HepG2 (cell line): Measurements from ENCODE around the gene CCT3. TPM values are rescaled to one million over a fixed set of nuclear protein-coding genes. Genes with fewer than 3 reads are reported as not detected.
A peak's percentile ranks its signal among the peaks of the same experiment; 100 is the strongest.

Experiments used
- ASH2L ChIP-seq: fragments of 300-600, 200-600 bp; sonication (generic); IDR thresholded peaks from 2 replicates; pipeline ENCODE4 v1.7.0; 2017; ENCODE audit warnings: low read depth, mild to moderate bottlenecking, moderate library complexity, mixed read lengths, low read length; ENCODE audit not compliant: insufficient read length
- E2F2 ChIP-seq: sonication (generic); formaldehyde crosslinking; IDR thresholded peaks from 2 replicates; pipeline ENCODE4 v1.4.0; 2020; ENCODE audit warnings: missing genetic modification reagents, borderline replicate concordance
- GLI4 ChIP-seq: sonication (generic); formaldehyde crosslinking; IDR thresholded peaks from 2 replicates; pipeline ENCODE4 v1.5.1; 2020; ENCODE audit warnings: missing genetic modification reagents, mild to moderate bottlenecking, moderate library complexity, borderline replicate concordance
- HNRNPLL ChIP-seq: fragments of 200-400 bp; formaldehyde crosslinking; IDR thresholded peaks from 2 replicates; pipeline ENCODE4 v1.6.1; 2017; ENCODE audit warnings: mild to moderate bottlenecking, low read depth, low read length; ENCODE audit not compliant: poor library complexity, severe bottlenecking
- HOXA9 ChIP-seq: sonication (generic); formaldehyde crosslinking; IDR thresholded peaks from 2 replicates; pipeline ENCODE4 v1.8.1; 2022; ENCODE audit warnings: missing genetic modification reagents, mild to moderate bottlenecking, moderate library complexity, borderline replicate concordance
- JDP2 ChIP-seq: sonication (generic); formaldehyde crosslinking; IDR thresholded peaks from 2 replicates; pipeline ENCODE4 v1.8.1; 2022; ENCODE audit warnings: missing genetic modification reagents, borderline replicate concordance
- MYC ChIP-seq: sonication (generic); formaldehyde crosslinking; IDR thresholded peaks from 2 replicates; pipeline ENCODE4 v1.9.0; 2021; ENCODE audit warnings: missing genetic modification reagents, borderline replicate concordance
- NKX3-1 ChIP-seq: sonication (generic); formaldehyde crosslinking; IDR thresholded peaks from 2 replicates; pipeline ENCODE4 v1.5.0; 2020; ENCODE audit warnings: missing genetic modification reagents
- PHF5A ChIP-seq: IDR thresholded peaks from one replicate; pipeline ENCODE4 v1.6.1; 2018; ENCODE audit warnings: low read depth, missing genetic modification reagents; ENCODE audit not compliant: unreplicated experiment
- POLR2A ChIP-seq, 2 experiments: IDR thresholded peaks; 2 replicates each; pipeline ENCODE4 v1.6.1; 2011; ENCODE audit warnings: low read depth in 2 of 2, low read length in 2 of 2, mild to moderate bottlenecking in 1 of 2, moderate library complexity in 1 of 2; ENCODE audit not compliant: insufficient read depth in 1 of 2
- RBAK ChIP-seq: sonication (generic); formaldehyde crosslinking; IDR thresholded peaks from 2 replicates; pipeline ENCODE4 v1.5.1; 2020; ENCODE audit warnings: mild to moderate bottlenecking, missing genetic modification reagents
- RBFOX2 ChIP-seq: fragments of 200-400 bp; formaldehyde crosslinking; IDR thresholded peaks from 2 replicates; pipeline ENCODE4 v1.6.1; 2017; ENCODE audit warnings: low read depth, mild to moderate bottlenecking, low read length
- RXRA ChIP-seq: sonication (generic); formaldehyde crosslinking; IDR thresholded peaks from 2 replicates; pipeline ENCODE4 v1.5.1; 2020; ENCODE audit warnings: missing genetic modification reagents
- RXRB ChIP-seq: IDR thresholded peaks from 2 replicates; pipeline ENCODE4 v1.6.1; 2016; ENCODE audit warnings: borderline replicate concordance, missing genetic modification reagents, missing compliant biosample characterization
- SMAD1 ChIP-seq: sonication (generic); formaldehyde crosslinking; IDR thresholded peaks from 2 replicates; pipeline ENCODE4 v1.4.0; 2020; ENCODE audit warnings: missing genetic modification reagents, low read depth, mild to moderate bottlenecking, borderline replicate concordance
- SP4 ChIP-seq: sonication (generic); formaldehyde crosslinking; IDR thresholded peaks from 2 replicates; pipeline ENCODE4 v1.8.1; 2023; ENCODE audit warnings: mild to moderate bottlenecking, missing genetic modification reagents
- TAF1 ChIP-seq: sonication (generic); formaldehyde crosslinking; IDR thresholded peaks from 2 replicates; pipeline ENCODE4 v1.4.0; 2020; ENCODE audit warnings: missing genetic modification reagents
- TCF7 ChIP-seq: sonication (generic); IDR thresholded peaks from 2 replicates; pipeline ENCODE4 v1.6.1; 2016; ENCODE audit warnings: antibody characterized with exemption, low read depth
- YY1 ChIP-seq: IDR thresholded peaks from 2 replicates; pipeline ENCODE4 v1.6.1; 2011; ENCODE audit warnings: low read length, low read depth, moderate library complexity, mild to moderate bottlenecking; ENCODE audit not compliant: insufficient read depth, insufficient replicate concordance
- ZBTB20 ChIP-seq: sonication (generic); formaldehyde crosslinking; IDR thresholded peaks from 2 replicates; pipeline ENCODE4 v1.8.1; 2023; ENCODE audit warnings: missing genetic modification reagents, low read depth, mild to moderate bottlenecking, borderline replicate concordance
- ZFP41 ChIP-seq: sonication (generic); formaldehyde crosslinking; IDR thresholded peaks from 2 replicates; pipeline ENCODE4 v1.4.0; 2020; ENCODE audit warnings: mild to moderate bottlenecking, missing genetic modification reagents, borderline replicate concordance
- ZFY ChIP-seq: sonication (generic); formaldehyde crosslinking; IDR thresholded peaks from 2 replicates; pipeline ENCODE4 v1.4.0; 2020; ENCODE audit warnings: missing genetic modification reagents
- ZNF136 ChIP-seq: sonication (generic); formaldehyde crosslinking; IDR thresholded peaks from 2 replicates; pipeline ENCODE4 v1.8.1; 2022; ENCODE audit warnings: low read depth, mild to moderate bottlenecking, moderate library complexity, missing genetic modification reagents
- ZNF256 ChIP-seq: sonication (generic); formaldehyde crosslinking; conservative IDR thresholded peaks from 2 replicates; pipeline ENCODE4 v1.4.0; 2020; ENCODE audit warnings: missing genetic modification reagents
- ZNF292 ChIP-seq: sonication (generic); formaldehyde crosslinking; IDR thresholded peaks from 2 replicates; pipeline ENCODE4 v1.8.1; 2022; ENCODE audit warnings: mild to moderate bottlenecking, low read depth, missing genetic modification reagents, borderline replicate concordance
- ZNF34 ChIP-seq: sonication (generic); formaldehyde crosslinking; IDR thresholded peaks from 2 replicates; pipeline ENCODE4 v1.4.0; 2020; ENCODE audit warnings: mild to moderate bottlenecking, missing genetic modification reagents, borderline replicate concordance
- ZSCAN12 ChIP-seq: sonication (generic); formaldehyde crosslinking; IDR thresholded peaks from 2 replicates; pipeline ENCODE4 v1.9.0; 2021; ENCODE audit warnings: mild to moderate bottlenecking, missing genetic modification reagents
- polyA plus RNA-seq, 8 experiments: library from polyadenylated mRNA; depleted of rRNA in 3 of 8; stranded (reverse) in 7 of 8; unstranded in 1 of 8; fragments of >200 nt; fragmentation: Illumina TruSeq in 4 of 8; extraction: Trizol in 4 of 8; gene quantifications; 2 replicates each; pipeline versions ENCODE4 v1.2.1 to v1.2.3, GENCODE V29; 2011 to 2016; ENCODE audit warnings: low read depth in 4 of 8, missing spikeins in 1 of 8, mixed read lengths in 1 of 8; ENCODE audit not compliant: insufficient read depth in 1 of 8
- total RNA-seq, 5 experiments: library from RNA; depleted of rRNA; stranded (reverse); fragments of >200 nt; fragmentation: Illumina TruSeq; extraction: Trizol; gene quantifications; 2 replicates each; pipeline ENCODE4 v1.2.3, GENCODE V29; 2016; ENCODE audit warnings: low read depth in 1 of 5
- TF ChIP-seq, protein P1 (sequence below): sonication (generic); formaldehyde crosslinking; IDR thresholded peaks from 2 replicates; pipeline ENCODE4 v1.8.1; 2023; ENCODE audit warnings: mild to moderate bottlenecking, missing genetic modification reagents

Gene CCT3
- total and polyA plus RNA-seq, 2 of the 13 experiments (the other 11 are each of a cell fraction or from before 2014, with no cell fraction given) = 319 to 615 TPM

DNA sequence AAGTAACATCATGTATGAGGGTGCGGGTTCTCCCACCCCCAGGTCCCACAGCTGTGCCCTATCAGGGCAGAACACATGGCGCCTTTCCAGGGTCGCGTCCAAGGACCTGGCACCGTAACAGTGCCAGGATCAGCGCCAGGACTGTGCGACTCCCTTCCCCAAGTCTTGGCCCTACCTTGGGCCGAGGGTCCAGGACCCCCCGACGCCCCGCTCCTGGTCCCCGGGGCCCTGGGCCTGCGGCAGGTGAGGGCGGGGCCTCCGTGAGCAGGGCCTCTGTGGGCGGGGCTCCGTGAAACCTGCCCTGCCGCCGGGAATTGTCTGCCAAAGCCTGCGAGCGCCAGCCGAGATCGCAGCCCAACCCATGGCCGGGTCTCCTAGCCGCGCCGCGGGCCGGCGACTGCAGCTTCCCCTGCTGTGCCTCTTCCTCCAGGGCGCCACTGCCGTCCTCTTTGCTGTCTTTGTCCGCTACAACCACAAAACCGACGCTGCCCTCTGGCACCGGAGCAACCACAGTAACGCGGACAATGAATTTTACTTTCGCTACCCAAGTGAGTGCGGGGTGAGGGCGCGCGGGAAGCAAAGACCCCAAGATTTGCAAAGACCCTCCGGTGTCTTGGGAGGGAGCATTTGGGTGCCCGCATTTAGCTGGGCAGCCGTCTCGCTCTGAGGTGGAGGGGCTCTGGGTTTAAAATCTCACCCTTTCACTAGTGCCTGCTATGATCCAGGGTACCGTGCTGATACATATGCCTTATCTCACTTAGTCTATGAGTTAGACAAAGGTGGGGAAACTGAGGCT lies 31.0 kb upstream of the CCT3 start, which contains the start of gene RHBG (continued):
- no peak for TF ChIP-seq ZNF136
- 0 out of 2 replicates have a peak, but pooled peaks have one; percentile 67 for TF ChIP-seq ZNF34 (CRISPR knock-in tag)
- peak; percentile 70 for TF ChIP-seq YY1
- TF ChIP-seq PHF5A (CRISPR knock-in tag) = peak; percentile 30
- peak; percentile 58; the same call in 1 of the 2 replicates for TF ChIP-seq ZSCAN12 (CRISPR knock-in tag)
- peak; percentile 98 for TF ChIP-seq RBFOX2
- TF ChIP-seq, protein P1, sequence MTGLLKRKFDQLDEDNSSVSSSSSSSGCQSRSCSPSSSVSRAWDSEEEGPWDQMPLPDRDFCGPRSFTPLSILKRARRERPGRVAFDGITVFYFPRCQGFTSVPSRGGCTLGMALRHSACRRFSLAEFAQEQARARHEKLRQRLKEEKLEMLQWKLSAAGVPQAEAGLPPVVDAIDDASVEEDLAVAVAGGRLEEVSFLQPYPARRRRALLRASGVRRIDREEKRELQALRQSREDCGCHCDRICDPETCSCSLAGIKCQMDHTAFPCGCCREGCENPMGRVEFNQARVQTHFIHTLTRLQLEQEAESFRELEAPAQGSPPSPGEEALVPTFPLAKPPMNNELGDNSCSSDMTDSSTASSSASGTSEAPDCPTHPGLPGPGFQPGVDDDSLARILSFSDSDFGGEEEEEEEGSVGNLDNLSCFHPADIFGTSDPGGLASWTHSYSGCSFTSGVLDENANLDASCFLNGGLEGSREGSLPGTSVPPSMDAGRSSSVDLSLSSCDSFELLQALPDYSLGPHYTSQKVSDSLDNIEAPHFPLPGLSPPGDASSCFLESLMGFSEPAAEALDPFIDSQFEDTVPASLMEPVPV (CRISPR knock-in tag) = peak; percentile 89
- TF ChIP-seq MYC (CRISPR knock-in tag) = peak; percentile 58; the same call in 1 of the 2 replicates
- TF ChIP-seq HNRNPLL = peak; percentile 45
- peak; percentile 59; the same call in 1 of the 2 replicates for TF ChIP-seq GLI4
- TF ChIP-seq SP4 = 0 out of 2 replicates have a peak, but pooled peaks have one; percentile 36
- peak; percentile 62; the same call in 1 of the 2 replicates for TF ChIP-seq RXRB (CRISPR knock-in tag)
- TF ChIP-seq E2F2 (CRISPR knock-in tag) = peak; percentile 84; the same call in 1 of the 2 replicates
- 0 out of 2 replicates have a peak, but pooled peaks have one; percentile 54 for TF ChIP-seq SMAD1
- peak; percentile 99 for TF ChIP-seq TAF1 (CRISPR knock-in tag)
- TF ChIP-seq ZNF292 (CRISPR knock-in tag) = 0 out of 2 replicates have a peak, but pooled peaks have one; percentile 38
- TF ChIP-seq ZFP41 = no peak
- TF ChIP-seq TCF7 = no peak
- TF ChIP-seq ZFY = peak; percentile 73
- TF ChIP-seq NKX3-1 = peak; percentile 77; the same call in 1 of the 2 replicates
- peak; percentile 86 to 98 for TF ChIP-seq POLR2A (IDR thresholded peaks at IDR 0.05; ENCODE audit: insufficient read depth in 1 of 2, low read depth in 2 of 2, low read length in 2 of 2)
- TF ChIP-seq RBAK = 0 out of 2 replicates have a peak, but pooled peaks have one; percentile 16
- peak; percentile 66; the same call in 1 of the 2 replicates for TF ChIP-seq ZBTB20 (CRISPR knock-in tag)
- no peak for TF ChIP-seq HOXA9 (CRISPR knock-in tag)
- peak; percentile 40 for TF ChIP-seq ASH2L
- TF ChIP-seq RXRA (CRISPR knock-in tag) = peak; percentile 39; the same call in 1 of the 2 replicates
- TF ChIP-seq JDP2 = no peak
- TF ChIP-seq ZNF256 (CRISPR knock-in tag) = peak; percentile 84; the same call in 1 of the 2 replicates
